Measurements from ENCODE around the gene MAP2K6.

- no peak for TF ChIP-seq POLR2AphosphoS5 (IDR thresholded peaks at IDR 0.05; ENCODE audit: low read depth, low read length)
- TF ChIP-seq POLR2A (IDR thresholded peaks at IDR 0.05; ENCODE audit: low read depth, low read length) = no peak
Measured at GRCh38 chr17:69528035-69528434, 113.5 kb downstream of the MAP2K6 start.

Data from GM12891 (cell line).